Ovary (tissue), 9 donors: ENCODE measurements around the gene DNAJB14. TPM values are rescaled to one million over a fixed set of nuclear protein-coding genes. Genes with fewer than 3 reads are reported as not detected.
"Not testable (repeated sequence)": the region's sequence is repeated elsewhere in the genome, so short reads cannot be mapped to it uniquely, and the experiment has no call there.

ENCODE experiments used
- DNase-seq, 5 donors: peaks; one replicate each; pipeline ENCODE4 v3.0.0-alpha.2; 2019 to 2020
- H3K27ac ChIP-seq, 2 donors: fragments of 200-600 bp; one replicate each; pipeline versions ENCODE4 v1.5.1 to v1.8.0; 2019 to 2022
- H3K27me3 ChIP-seq: fragments of 200-600 bp; one replicate; pipeline ENCODE4 v1.8.0; 2022
- H3K36me3 ChIP-seq: fragments of 200-600 bp; sonication (generic); one replicate; pipeline ENCODE4 v1.5.1; 2019
- H3K4me1 ChIP-seq: one replicate; pipeline ENCODE4 v1.8.1; 2013; ENCODE audit warnings: mild to moderate bottlenecking, moderate library complexity; ENCODE audit not compliant: insufficient read depth
- H3K4me3 ChIP-seq: fragments of 200-600 bp; sonication (generic); one replicate; pipeline ENCODE4 v1.5.1; 2017
- H3K9me3 ChIP-seq, 2 donors: fragments of 200-600 bp in 1 of 2; sonication (generic) in 1 of 2; one replicate each; pipeline versions ENCODE4 v1.5.1 to v1.8.1; 2013 to 2019; ENCODE audit warnings: mild to moderate bottlenecking in 1 of 2, moderate library complexity in 1 of 2
- CTCF ChIP-seq, 3 donors: fragments of 450-650 bp in 2 of 3; fragments of 200-600 bp in 1 of 3; IDR thresholded peaks; one replicate each; pipeline versions ENCODE4 v1.5.1 to v1.8.0; 2016 to 2022; ENCODE audit warnings: antibody characterized with exemption in 3 of 3, mild to moderate bottlenecking in 1 of 3
- EP300 ChIP-seq: sonication (generic); formaldehyde crosslinking; IDR thresholded peaks from one replicate; pipeline ENCODE4 v1.6.1; 2017; ENCODE audit warnings: antibody characterized with exemption
- POLR2A ChIP-seq: fragments of 450-650 bp; IDR thresholded peaks from one replicate; pipeline ENCODE4 v1.6.1; 2017; ENCODE audit warnings: antibody characterized with exemption, mild to moderate bottlenecking, moderate library complexity
- WGBS, 3 donors: extraction: QIAGEN DNeasy Blood & Tissue Kit in 1 of 3; methylation state at CpG; one replicate each; pipeline versions ENCODE4 v1.1.5 to v1.1.7; 2013 to 2017; 5-methylcytosine and 5-hydroxymethylcytosine counted together
- intact Hi-C, 4 donors: fragments of 100-400 bp; cut with DNase I; formaldehyde crosslinking; loops; one replicate each; pipeline versions ENCODE4 v1.11.0 to v1.15.1; 2022 to 2023
- polyA plus RNA-seq, 2 donors: library from polyadenylated mRNA; stranded (reverse); fragments of 200-250 nt in 1 of 2; fragments of 350-450 nt in 1 of 2; fragmentation: Illumina TruSeq in 1 of 2; extraction: RNeasy Lipid Tissue Mini Kit (QIAGEN cat#74804) in 1 of 2; gene quantifications; one replicate each; pipeline ENCODE4 v1.2.3, GENCODE V29; 2013 to 2014
- total RNA-seq, 7 donors: library from RNA; depleted of rRNA in 2 of 7; stranded (reverse); fragments of >200 nt in 2 of 7; fragmentation: NEBNext Ultra II Directional in 3 of 7; extraction: Animal tissue kit (Norgen Biotek cat#: 25700) in 3 of 7; gene quantifications; one replicate each; pipeline versions ENCODE4 v1.1.0 to v1.2.4, GENCODE V29; 2016 to 2023
- donor health status: DM: no; HTN: no; CAD: no; lungs with moderate emphysema.
- donor health status: DM: no; HTN: no; CAD: no.
- donor health status: Bipolar disorder and iron deficiency.
- donor health status: DM: yes; HTN: yes; CAD: no.
- donor health status: DM: no; HTN: no; CAD: no.
- donor health status: DM: yes; HTN: yes; CAD: no.

Gene DNAJB14
- total and polyA plus RNA-seq, 9 donors = 10.5 to 47.8 (median 37.9) TPM

- DNase-seq = no peak
- no peaks in the 10 kb centered on the region for H3K4me1 ChIP-seq
- intact Hi-C loops = no loop called here
- H3K27me3 ChIP-seq = no peaks in the 10 kb centered on the region
- WGBS, 3 donors = 82 to 89% (median 88%) methylated on average over 2 of the region's 2 CpGs
- TF ChIP-seq POLR2A (no peak), CTCF (IDR thresholded peaks at IDR 0.05) (no peak), EP300 (no peak)
- H3K36me3 ChIP-seq = no peaks in the 10 kb centered on the region
- H3K9me3 ChIP-seq = no peaks in the 10 kb centered on the region
- H3K27ac ChIP-seq = no peak overlapping the region
- H3K4me3 ChIP-seq = no peak overlapping the region
These were observed 14.2 kb upstream of the DNAJB14 start for GRCh38 chr4:99960648-99961047.

- WGBS, 3 donors = 87 to 98% (median 95%) methylated on average over 3 of the region's 3 CpGs
- H3K4me3 ChIP-seq, H3K36me3 ChIP-seq, H3K9me3 ChIP-seq, intact Hi-C loops, DNase-seq, H3K27me3 ChIP-seq, H3K4me1 ChIP-seq, H3K27ac ChIP-seq: not testable (repeated sequence)
These were observed 11.8 kb upstream of the DNAJB14 start for GRCh38 chr4:99958207-99958606.

GRCh38 chr4:99950913-99951254, 4.5 kb upstream of the DNAJB14 start:
- no peak for TF ChIP-seq EP300
- peak in 1 of 3 donors; percentile 0 for TF ChIP-seq CTCF (IDR thresholded peaks at IDR 0.05)
- H3K4me1 ChIP-seq = no peaks in the 10 kb centered on the region
- no peaks in the 10 kb centered on the region for H3K36me3 ChIP-seq
- peak overlapping the region; percentile 72 to 90 for H3K27ac ChIP-seq
- WGBS, 3 donors = 1 to 3% (median 2%) methylated on average over 8 of the region's 8 CpGs
- intact Hi-C loops = loop anchor here in 1 of 4 donors (5.0 kb wide), 1 partner anchor 389 kb away; the partner anchor contains the start of gene TRMT10A
- DNase-seq = no peak
- peak overlapping the region; percentile 80 for H3K4me3 ChIP-seq
- no peaks in the 10 kb centered on the region for H3K9me3 ChIP-seq
- H3K27me3 ChIP-seq = no peaks in the 10 kb centered on the region

GRCh38 chr4:99949999-99950912, 3.8 kb upstream of the DNAJB14 start, which contains the start of gene H2AZ1:
Gene H2AZ1, minus strand, starts transcription at chr4:99950275. Its CDS starts 105 bp downstream, at chr4:99950170.
- Histone ChIP-seq H3K4me1 (no peaks in the 10 kb centered on the region), H3K4me3 (peak within 1 kb of the TSS; percentile 80), H3K27ac (peak within 1 kb of the TSS; percentile 80 to 90), H3K27me3 (no peaks in the 10 kb centered on the region), H3K9me3 (no peaks in the 10 kb centered on the region), H3K36me3 (no peaks in the 10 kb centered on the region)
- intact Hi-C loops = loop anchor here (5.0 to 10.0 kb wide), 2 partner anchors 225 to 388 kb away; partner anchors contain the start of gene TRMT10A (in 2 of the 4)
- DNase-seq = peak; percentile 97 to 99 (median 99)
- 0% methylated on average over 75 to 76 of the region's 76 CpGs for WGBS, 3 donors
- TF ChIP-seq CTCF (IDR thresholded peaks at IDR 0.05) (peak in 1 of 3 donors; percentile 8), POLR2A (peak; percentile 96), EP300 (no peak)
